SK-N-SH treated with all-trans-retinoic acid at 6 μM for 48 hours (cell line): ENCODE results near the gene ZNF670.

Experiments used
- ATAC-seq: fragments of 200-7000 bp; cut with Tn5 transposase; 3 replicates; pipeline ENCODE4 v1.9.1; 2020; ENCODE audit warnings: mild to moderate bottlenecking, moderate library complexity
- ARNTL ChIP-seq: fragments of 450-650 bp; formaldehyde crosslinking; IDR thresholded peaks from 2 replicates; pipeline ENCODE4 v1.5.0; 2020; ENCODE audit warnings: low read depth, mild to moderate bottlenecking, moderate library complexity, borderline replicate concordance
- CSDC2 ChIP-seq: fragments of 250-450 bp; sonication (Bioruptor Pico); IDR thresholded peaks from 2 replicates; pipeline ENCODE4 v1.5.0; 2020; ENCODE audit warnings: mild to moderate bottlenecking, moderate library complexity
- ESRRG ChIP-seq: fragments of 250-450 bp; sonication (Bioruptor Pico); IDR thresholded peaks from 2 replicates; pipeline ENCODE4 v1.6.1; 2021; ENCODE audit warnings: mild to moderate bottlenecking
- GLIS3 ChIP-seq: fragments of 250-450 bp; sonication (Bioruptor Pico); IDR thresholded peaks from 2 replicates; pipeline ENCODE4 v1.5.0; 2020; ENCODE audit warnings: mild to moderate bottlenecking, moderate library complexity
- ISL1 ChIP-seq: fragments of 250-450 bp; sonication (Bioruptor Pico); IDR thresholded peaks from 2 replicates; pipeline ENCODE4 v2.1.2; 2022; ENCODE audit warnings: mild to moderate bottlenecking, moderate library complexity
- PPARA ChIP-seq: fragments of 250-450 bp; sonication (Bioruptor Pico); IDR thresholded peaks from 2 replicates; pipeline ENCODE4 v1.5.0; 2020; ENCODE audit warnings: mild to moderate bottlenecking, borderline replicate concordance
- RARB ChIP-seq: fragments of 250-450 bp; sonication (Bioruptor Pico); IDR thresholded peaks from 2 replicates; pipeline ENCODE4 v1.8.0; 2021; ENCODE audit warnings: mild to moderate bottlenecking, moderate library complexity
- SNAI2 ChIP-seq: fragments of 250-450 bp; sonication (Bioruptor Pico); IDR thresholded peaks from 2 replicates; pipeline ENCODE4 v1.5.0; 2020; ENCODE audit warnings: mild to moderate bottlenecking, moderate library complexity
- TCF4 ChIP-seq: fragments of 250-450 bp; sonication (Bioruptor Pico); IDR thresholded peaks from 2 replicates; pipeline ENCODE4 v1.8.0; 2021; ENCODE audit warnings: mild to moderate bottlenecking, moderate library complexity, borderline replicate concordance
- TOX ChIP-seq: fragments of 250-450 bp; sonication (Bioruptor Pico); IDR thresholded peaks from 2 replicates; pipeline ENCODE4 v1.8.0; 2021; ENCODE audit warnings: mild to moderate bottlenecking, moderate library complexity, borderline replicate concordance
- TSHZ2 ChIP-seq: fragments of 250-450 bp; sonication (Bioruptor Pico); IDR thresholded peaks from 2 replicates; pipeline ENCODE4 v1.5.0; 2020; ENCODE audit warnings: mild to moderate bottlenecking, moderate library complexity
- ZC3H10 ChIP-seq: fragments of 250-450 bp; sonication (Bioruptor Pico); IDR thresholded peaks from 2 replicates; pipeline ENCODE4 v1.5.1; 2021; ENCODE audit warnings: mild to moderate bottlenecking, moderate library complexity
- ZFP3 ChIP-seq: fragments of 250-450 bp; sonication (Bioruptor Pico); IDR thresholded peaks from 2 replicates; pipeline ENCODE4 v1.5.0; 2020; ENCODE audit warnings: mild to moderate bottlenecking, moderate library complexity
- ZNF70 ChIP-seq: fragments of 450-650 bp; formaldehyde crosslinking; IDR thresholded peaks from 2 replicates; pipeline ENCODE4 v1.5.0; 2020; ENCODE audit warnings: mild to moderate bottlenecking, moderate library complexity
- ZNF8 ChIP-seq: fragments of 450-650 bp; formaldehyde crosslinking; IDR thresholded peaks from 2 replicates; pipeline ENCODE4 v1.5.0; 2020; ENCODE audit warnings: mild to moderate bottlenecking, moderate library complexity
- TF ChIP-seq, protein P1 (sequence below): fragments of 250-450 bp; sonication (Bioruptor Pico); IDR thresholded peaks from 2 replicates; pipeline ENCODE4 v1.5.1; 2021; ENCODE audit warnings: mild to moderate bottlenecking, moderate library complexity
- TF ChIP-seq, protein P2 (sequence below): fragments of 250-450 bp; sonication (Bioruptor Pico); IDR thresholded peaks from 2 replicates; pipeline ENCODE4 v1.8.0; 2021; ENCODE audit warnings: low read depth, mild to moderate bottlenecking, moderate library complexity, borderline replicate concordance

Gene ZNF670

DNA sequence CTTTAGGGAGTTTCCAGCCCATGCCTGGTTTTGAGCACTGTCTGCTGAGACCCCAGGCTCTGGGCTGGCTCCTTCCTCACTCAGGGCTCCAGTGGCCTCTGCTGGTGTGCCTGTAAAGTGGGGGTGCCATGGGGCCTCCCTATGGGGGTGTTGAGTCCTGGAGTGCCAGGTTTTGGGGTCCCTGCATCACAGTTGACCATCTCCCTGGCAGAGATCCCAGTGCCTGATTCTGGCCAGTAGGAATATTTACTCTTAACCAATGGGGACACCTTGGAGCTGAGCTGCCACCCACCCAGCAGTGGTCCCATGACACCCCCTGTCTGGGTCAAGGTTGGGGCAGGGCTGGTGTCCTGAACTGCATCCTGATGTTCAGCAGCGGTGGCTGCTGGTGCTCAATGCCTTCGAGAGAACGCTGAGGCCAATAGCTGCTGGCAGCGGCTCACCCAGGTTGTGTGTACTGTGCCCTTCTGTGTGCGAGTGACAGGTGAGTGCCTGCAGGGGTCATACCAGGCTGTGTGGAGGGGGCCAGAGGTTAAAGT, 35.2 kb upstream of the ZNF670 start:
- TF ChIP-seq, protein P1, sequence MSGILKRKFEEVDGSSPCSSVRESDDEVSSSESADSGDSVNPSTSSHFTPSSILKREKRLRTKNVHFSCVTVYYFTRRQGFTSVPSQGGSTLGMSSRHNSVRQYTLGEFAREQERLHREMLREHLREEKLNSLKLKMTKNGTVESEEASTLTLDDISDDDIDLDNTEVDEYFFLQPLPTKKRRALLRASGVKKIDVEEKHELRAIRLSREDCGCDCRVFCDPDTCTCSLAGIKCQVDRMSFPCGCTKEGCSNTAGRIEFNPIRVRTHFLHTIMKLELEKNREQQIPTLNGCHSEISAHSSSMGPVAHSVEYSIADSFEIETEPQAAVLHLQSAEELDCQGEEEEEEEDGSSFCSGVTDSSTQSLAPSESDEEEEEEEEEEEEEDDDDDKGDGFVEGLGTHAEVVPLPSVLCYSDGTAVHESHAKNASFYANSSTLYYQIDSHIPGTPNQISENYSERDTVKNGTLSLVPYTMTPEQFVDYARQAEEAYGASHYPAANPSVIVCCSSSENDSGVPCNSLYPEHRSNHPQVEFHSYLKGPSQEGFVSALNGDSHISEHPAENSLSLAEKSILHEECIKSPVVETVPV (CRISPR knock-in tag): no peak
- TF ChIP-seq CSDC2 (CRISPR knock-in tag) (no peak), ZNF70 (CRISPR knock-in tag) (no peak), ESRRG (no peak), ZNF8 (CRISPR knock-in tag) (no peak), SNAI2 (CRISPR knock-in tag) (no peak), GLIS3 (no peak), ZFP3 (no peak), ZC3H10 (CRISPR knock-in tag) (no peak), TCF4 (CRISPR knock-in tag) (no peak), RARB (CRISPR knock-in tag) (no peak)
- TF ChIP-seq, protein P2, sequence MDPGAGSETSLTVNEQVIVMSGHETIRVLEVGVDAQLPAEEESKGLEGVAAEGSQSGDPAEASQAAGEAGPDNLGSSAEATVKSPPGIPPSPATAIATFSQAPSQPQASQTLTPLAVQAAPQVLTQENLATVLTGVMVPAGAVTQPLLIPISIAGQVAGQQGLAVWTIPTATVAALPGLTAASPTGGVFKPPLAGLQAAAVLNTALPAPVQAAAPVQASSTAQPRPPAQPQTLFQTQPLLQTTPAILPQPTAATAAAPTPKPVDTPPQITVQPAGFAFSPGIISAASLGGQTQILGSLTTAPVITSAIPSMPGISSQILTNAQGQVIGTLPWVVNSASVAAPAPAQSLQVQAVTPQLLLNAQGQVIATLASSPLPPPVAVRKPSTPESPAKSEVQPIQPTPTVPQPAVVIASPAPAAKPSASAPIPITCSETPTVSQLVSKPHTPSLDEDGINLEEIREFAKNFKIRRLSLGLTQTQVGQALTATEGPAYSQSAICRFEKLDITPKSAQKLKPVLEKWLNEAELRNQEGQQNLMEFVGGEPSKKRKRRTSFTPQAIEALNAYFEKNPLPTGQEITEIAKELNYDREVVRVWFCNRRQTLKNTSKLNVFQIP: no peak
- ATAC-seq: no peak

GRCh38 chr1:247113094-247113497, 34.5 kb upstream of the ZNF670 start:
- no peak for TF ChIP-seq ARNTL (CRISPR knock-in tag)
- TF ChIP-seq ESRRG: no peak
- TF ChIP-seq, protein P2: no peak
- TF ChIP-seq SNAI2 (CRISPR knock-in tag): no peak
- no peak for TF ChIP-seq ZNF8 (CRISPR knock-in tag)
- no peak for TF ChIP-seq TCF4 (CRISPR knock-in tag)
- TF ChIP-seq ISL1 (CRISPR knock-in tag): no peak
- no peak for TF ChIP-seq GLIS3
- no peak for TF ChIP-seq ZNF70 (CRISPR knock-in tag)
- no peak for TF ChIP-seq TOX (CRISPR knock-in tag)
- no peak for TF ChIP-seq PPARA (CRISPR knock-in tag)
- ATAC-seq: peak; percentile 6

DNA sequence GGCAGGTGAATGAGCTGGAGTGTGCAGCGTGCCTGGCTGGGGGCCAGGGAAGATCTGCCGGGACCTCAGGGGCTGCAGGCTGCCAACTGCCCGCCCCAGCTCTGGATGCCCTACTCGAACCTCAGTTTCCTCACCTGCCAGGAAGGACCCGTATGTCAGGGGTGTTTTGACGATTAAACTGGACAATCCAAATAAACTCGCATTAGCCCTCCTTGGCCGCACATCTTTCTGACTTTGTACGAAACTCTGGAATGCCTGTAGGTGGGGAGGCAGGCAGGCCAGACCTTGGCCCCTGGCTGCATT, 33.8 kb upstream of the ZNF670 start:
- no peak for TF ChIP-seq TSHZ2 (CRISPR knock-in tag)
- TF ChIP-seq ISL1 (CRISPR knock-in tag): no peak
- TF ChIP-seq, protein P2: no peak
- TF ChIP-seq ZNF70 (CRISPR knock-in tag): no peak
- no peak for TF ChIP-seq RARB (CRISPR knock-in tag)
- no peak for ATAC-seq

DNA sequence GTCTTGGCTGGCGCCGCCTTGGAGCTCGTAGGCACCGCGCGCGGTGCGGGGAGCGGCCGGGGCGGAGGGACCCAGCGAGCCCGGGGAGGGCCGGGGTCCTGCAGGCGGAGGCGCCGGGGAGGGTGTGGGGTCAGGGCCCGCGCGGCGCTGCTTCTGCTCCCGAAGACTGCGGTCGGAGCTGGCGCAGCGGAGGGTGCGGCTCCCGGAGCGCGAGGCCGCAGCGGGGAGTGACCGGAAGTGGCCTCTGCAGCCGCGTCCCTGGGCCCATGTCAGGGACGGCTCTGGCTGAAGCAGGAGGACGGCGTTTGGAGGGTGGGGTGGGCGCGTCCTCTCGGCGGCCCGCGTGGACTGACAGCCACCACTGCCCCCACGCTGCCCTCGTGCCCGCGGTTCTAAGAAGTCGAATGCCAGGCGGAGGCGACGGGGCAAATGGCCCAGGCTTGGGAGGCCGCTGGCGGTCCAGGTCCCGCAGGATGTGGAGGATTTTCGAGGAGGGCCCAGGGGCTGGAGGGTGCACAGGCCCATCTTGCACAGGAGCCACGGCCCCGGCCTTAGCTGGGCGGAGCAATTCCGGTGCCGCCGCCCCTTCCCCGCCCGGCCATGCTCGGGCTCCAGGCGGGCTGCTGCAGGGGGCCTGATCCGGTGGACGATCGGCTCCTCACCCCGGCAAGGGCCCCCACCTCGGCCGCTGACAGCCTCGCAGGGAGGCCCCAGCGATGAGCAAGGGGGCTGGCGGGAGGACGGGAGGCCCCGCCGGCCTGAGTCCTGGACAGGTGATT, 33.3 kb upstream of the ZNF670 start:
- peak; percentile 86 for ATAC-seq

More for the DNA sequence above, 33.3 kb upstream of the ZNF670 start:
- TF ChIP-seq SNAI2 (CRISPR knock-in tag): no peak
- 0 out of 2 replicates have a peak, but pooled peaks have one; percentile 14 for TF ChIP-seq ZFP3
- 0 out of 2 replicates have a peak, but pooled peaks have one; percentile 14 for TF ChIP-seq ZNF70 (CRISPR knock-in tag)
- TF ChIP-seq, all 23 proteins: peak for 2
